Liver (tissue), 9 donors: ENCODE measurements around the gene ZNF532. TPM values are rescaled to one million over a fixed set of nuclear protein-coding genes. Genes with fewer than 3 reads are reported as not detected.

ENCODE experiments used
- DNase-seq: peaks from one replicate; pipeline ENCODE4 v3.0.0-alpha.2; 2017; ENCODE audit warnings: low spot score
- H3K27ac ChIP-seq, 2 donors: one replicate each; pipeline ENCODE4 v1.7.0; 2013; ENCODE audit warnings: inconsistent platforms in 2 of 2, low read length in 2 of 2, control low read depth in 1 of 2, low read depth in 1 of 2, mild to moderate bottlenecking in 1 of 2
- H3K27me3 ChIP-seq, 4 donors: one replicate each; pipeline versions ENCODE4 v1.6.1 to v1.7.0; 2013; ENCODE audit warnings: low read length in 3 of 4, inconsistent platforms in 1 of 4, mild to moderate bottlenecking in 1 of 4, moderate library complexity in 1 of 4; ENCODE audit not compliant: control insufficient read depth in 4 of 4, insufficient read depth in 4 of 4
- H3K36me3 ChIP-seq, 4 donors: one replicate each; pipeline versions ENCODE4 v1.6.1 to v1.7.0; 2013; ENCODE audit warnings: low read length in 3 of 4, mild to moderate bottlenecking in 3 of 4, low read depth in 1 of 4, moderate library complexity in 1 of 4; ENCODE audit not compliant: control insufficient read depth in 4 of 4, insufficient read depth in 3 of 4
- H3K4me1 ChIP-seq, 4 donors: one replicate each; pipeline versions ENCODE4 v1.6.1 to v1.7.0; 2013; ENCODE audit warnings: low read length in 3 of 4, mild to moderate bottlenecking in 3 of 4, moderate library complexity in 1 of 4; ENCODE audit not compliant: control insufficient read depth in 4 of 4, insufficient read depth in 4 of 4
- H3K4me3 ChIP-seq, 3 donors: one replicate each; pipeline versions ENCODE4 v1.6.1 to v1.7.0; 2013; ENCODE audit warnings: low read length in 3 of 3, control low read depth in 1 of 3, low read depth in 1 of 3, mild to moderate bottlenecking in 1 of 3
- H3K9ac ChIP-seq, 2 donors: one replicate each; pipeline ENCODE4 v1.7.0; 2013; ENCODE audit warnings: low read length in 2 of 2, mild to moderate bottlenecking in 2 of 2, moderate library complexity in 2 of 2, control low read depth in 1 of 2, low read depth in 1 of 2
- H3K9me3 ChIP-seq, 4 donors: one replicate each; pipeline versions ENCODE4 v1.6.1 to v1.7.0; 2013; ENCODE audit warnings: low read length in 3 of 4; ENCODE audit not compliant: control insufficient read depth in 4 of 4
- EGR1 ChIP-seq, 2 donors: IDR thresholded peaks; 2 replicates each; pipeline ENCODE4 v1.6.1; 2016 to 2018; ENCODE audit warnings: antibody characterized with exemption in 2 of 2, low read depth in 2 of 2
- FOXA1 ChIP-seq: IDR thresholded peaks from 2 replicates; pipeline ENCODE4 v1.6.1; 2016; ENCODE audit warnings: antibody characterized with exemption
- FOXA2 ChIP-seq: IDR thresholded peaks from 2 replicates; pipeline ENCODE4 v1.6.1; 2016; ENCODE audit warnings: antibody characterized with exemption
- GABPA ChIP-seq, 2 donors: IDR thresholded peaks in 1 of 2; conservative IDR thresholded peaks in 1 of 2; 2 replicates each; pipeline ENCODE4 v1.6.1; 2016; ENCODE audit warnings: antibody characterized with exemption in 2 of 2, mild to moderate bottlenecking in 1 of 2, moderate library complexity in 1 of 2
- HNF4A ChIP-seq, 2 donors: conservative IDR thresholded peaks; 2 replicates each; pipeline ENCODE4 v1.6.1; 2016; ENCODE audit warnings: antibody characterized with exemption in 2 of 2, mild to moderate bottlenecking in 2 of 2
- HNF4G ChIP-seq: IDR thresholded peaks from 2 replicates; pipeline ENCODE4 v1.6.1; 2016; ENCODE audit warnings: antibody characterized with exemption
- JUND ChIP-seq, 2 donors: IDR thresholded peaks; 2 replicates each; pipeline ENCODE4 v1.6.1; 2016; ENCODE audit warnings: antibody characterized with exemption in 2 of 2
- NR2F2 ChIP-seq: IDR thresholded peaks from 2 replicates; pipeline ENCODE4 v1.6.1; 2016; ENCODE audit warnings: antibody characterized with exemption
- RAD21 ChIP-seq, 2 donors: IDR thresholded peaks; 2 replicates each; pipeline ENCODE4 v1.6.1; 2016; ENCODE audit warnings: antibody characterized with exemption in 2 of 2, mild to moderate bottlenecking in 2 of 2
- RXRA ChIP-seq, 2 donors: IDR thresholded peaks; 2 replicates each; pipeline ENCODE4 v1.6.1; 2017 to 2018; ENCODE audit warnings: antibody characterized with exemption in 2 of 2, mild to moderate bottlenecking in 1 of 2
- SP1 ChIP-seq: IDR thresholded peaks from 2 replicates; pipeline ENCODE4 v1.6.1; 2018; ENCODE audit warnings: antibody characterized with exemption, mild to moderate bottlenecking
- TAF1 ChIP-seq: conservative IDR thresholded peaks from 2 replicates; pipeline ENCODE4 v1.6.1; 2016; ENCODE audit warnings: antibody characterized with exemption, mild to moderate bottlenecking
- YY1 ChIP-seq: IDR thresholded peaks from 2 replicates; pipeline ENCODE4 v1.6.1; 2016; ENCODE audit warnings: antibody characterized with exemption, mild to moderate bottlenecking
- WGBS: extraction: QIAGEN DNeasy Blood & Tissue Kit; methylation state at CpG from one replicate; pipeline ENCODE4 v1.1.7; 2013; 5-methylcytosine and 5-hydroxymethylcytosine counted together
- polyA plus RNA-seq, 2 donors: library from polyadenylated mRNA; stranded (reverse) in 1 of 2; unstranded in 1 of 2; fragments of 200-250 nt in 1 of 2; fragments of >200 nt in 1 of 2; fragmentation: Nextera tagmentation in 1 of 2; extraction: Ambion mirVana in 1 of 2; gene quantifications; one replicate each; pipeline versions ENCODE4 v1.2.1 to v1.2.3, GENCODE V29; 2013 to 2015
- total RNA-seq, 2 donors: library from RNA; depleted of rRNA; stranded (reverse); fragments of >200 nt; gene quantifications; one replicate each; pipeline ENCODE4 v1.2.3, GENCODE V29; 2014
- TF ChIP-seq, protein P1 (sequence below): fragments of 150-350 bp; IDR thresholded peaks from 2 replicates; pipeline ENCODE4 v1.5.1; 2017; ENCODE audit warnings: improper control_type of control experiment, low read depth, low read length; ENCODE audit not compliant: missing input control
- TF ChIP-seq, protein P2 (sequence below): IDR thresholded peaks from 2 replicates; pipeline ENCODE4 v1.6.1; 2016; ENCODE audit warnings: antibody characterized with exemption
- TF ChIP-seq, protein P3 (sequence below): IDR thresholded peaks from 2 replicates; pipeline ENCODE4 v1.6.1; 2016; ENCODE audit warnings: antibody characterized with exemption, mild to moderate bottlenecking
- TF ChIP-seq, protein P4 (sequence below): IDR thresholded peaks from 2 replicates; pipeline ENCODE4 v1.6.1; 2016; ENCODE audit warnings: antibody characterized with exemption
- TF ChIP-seq, protein P5 (sequence below): IDR thresholded peaks from 2 replicates; pipeline ENCODE4 v1.6.1; 2016; ENCODE audit warnings: antibody characterized with exemption
- donor health status: healthy.
- donor health status: healthy.
- donor health status: healthy.
- donor health status: healthy.
- donor health status: healthy.

The ZNF532 gene
- total and polyA plus RNA-seq, 4 donors, result 0.68 to 5.6 (median 2.5) TPM

DNA sequence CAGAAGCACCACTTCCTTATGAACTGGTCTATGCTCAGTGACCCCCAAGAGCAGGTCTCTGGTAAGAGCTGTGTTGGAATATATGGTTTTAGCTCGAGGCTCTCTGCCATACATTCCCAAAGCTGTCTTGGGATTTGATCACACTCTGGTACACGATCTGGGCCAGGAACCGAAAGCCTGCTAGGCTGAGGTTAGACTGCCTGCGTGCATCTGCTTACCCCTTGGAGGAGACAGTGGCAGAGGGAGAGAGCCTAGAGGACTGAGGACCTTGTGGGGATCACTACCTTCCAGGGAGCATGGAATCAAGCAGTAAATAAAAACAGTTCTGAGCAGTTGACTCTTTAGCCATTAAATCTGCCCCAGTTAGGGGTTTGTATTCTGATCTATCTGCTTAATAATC lies 63.7 kb downstream of the ZNF532 start (continued):
- TF ChIP-seq, protein P1, sequence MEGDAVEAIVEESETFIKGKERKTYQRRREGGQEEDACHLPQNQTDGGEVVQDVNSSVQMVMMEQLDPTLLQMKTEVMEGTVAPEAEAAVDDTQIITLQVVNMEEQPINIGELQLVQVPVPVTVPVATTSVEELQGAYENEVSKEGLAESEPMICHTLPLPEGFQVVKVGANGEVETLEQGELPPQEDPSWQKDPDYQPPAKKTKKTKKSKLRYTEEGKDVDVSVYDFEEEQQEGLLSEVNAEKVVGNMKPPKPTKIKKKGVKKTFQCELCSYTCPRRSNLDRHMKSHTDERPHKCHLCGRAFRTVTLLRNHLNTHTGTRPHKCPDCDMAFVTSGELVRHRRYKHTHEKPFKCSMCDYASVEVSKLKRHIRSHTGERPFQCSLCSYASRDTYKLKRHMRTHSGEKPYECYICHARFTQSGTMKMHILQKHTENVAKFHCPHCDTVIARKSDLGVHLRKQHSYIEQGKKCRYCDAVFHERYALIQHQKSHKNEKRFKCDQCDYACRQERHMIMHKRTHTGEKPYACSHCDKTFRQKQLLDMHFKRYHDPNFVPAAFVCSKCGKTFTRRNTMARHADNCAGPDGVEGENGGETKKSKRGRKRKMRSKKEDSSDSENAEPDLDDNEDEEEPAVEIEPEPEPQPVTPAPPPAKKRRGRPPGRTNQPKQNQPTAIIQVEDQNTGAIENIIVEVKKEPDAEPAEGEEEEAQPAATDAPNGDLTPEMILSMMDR, result no peak
- no peak for TF ChIP-seq EGR1 (IDR thresholded peaks at IDR 0.05; ENCODE audit: low read depth in 2 of 2)
- no peak for TF ChIP-seq HNF4G
- no peak for TF ChIP-seq FOXA1
- no peak for TF ChIP-seq HNF4A (conservative IDR thresholded peaks at IDR 0.05)
- no peak for TF ChIP-seq YY1
- no peak for TF ChIP-seq RAD21 (IDR thresholded peaks at IDR 0.05)

DNA sequence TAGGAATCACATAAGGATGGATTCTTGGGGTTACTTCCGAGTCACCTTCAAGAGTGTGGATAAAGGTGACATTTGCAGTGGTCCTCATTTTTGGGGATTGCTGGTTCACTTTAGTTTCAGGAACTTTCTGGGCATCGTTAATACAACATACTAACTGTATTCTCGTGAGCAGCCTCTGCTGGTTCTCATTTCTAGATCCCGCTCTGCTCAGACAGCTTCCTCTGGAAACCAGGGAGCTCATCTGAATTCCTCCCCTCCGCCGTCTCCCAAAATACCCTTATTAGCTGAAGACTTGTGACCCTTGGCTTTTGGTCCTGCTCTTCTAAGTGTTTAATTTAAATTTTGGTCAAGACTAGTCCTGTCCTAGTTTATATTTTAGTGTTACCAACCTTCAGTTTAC lies 64.5 kb downstream of the ZNF532 start:
- DNase-seq, result no peak
- Histone ChIP-seq H3K4me3 (no peak overlapping the region), H3K4me1 (no peaks in the 10 kb centered on the region), H3K27ac (no peak overlapping the region), H3K27me3 (no peaks in the 10 kb centered on the region), H3K9ac (no peak overlapping the region), H3K36me3 (no peaks in the 10 kb centered on the region), H3K9me3 (peaks cover 0 to 3% (median under 1%) of the 10 kb centered on the region in 4 donors)
- 83% methylated on average over 6 of the region's 6 CpGs for WGBS
- no peak for TF ChIP-seq HNF4A (conservative IDR thresholded peaks at IDR 0.05)
- no peak for TF ChIP-seq SP1
- TF ChIP-seq EGR1 (IDR thresholded peaks at IDR 0.05; ENCODE audit: low read depth in 2 of 2), result no peak
- no peak for TF ChIP-seq GABPA (IDR thresholded peaks at IDR 0.05 in 1 of 2, conservative IDR thresholded peaks at IDR 0.05 in 1 of 2)
- TF ChIP-seq, protein P2, sequence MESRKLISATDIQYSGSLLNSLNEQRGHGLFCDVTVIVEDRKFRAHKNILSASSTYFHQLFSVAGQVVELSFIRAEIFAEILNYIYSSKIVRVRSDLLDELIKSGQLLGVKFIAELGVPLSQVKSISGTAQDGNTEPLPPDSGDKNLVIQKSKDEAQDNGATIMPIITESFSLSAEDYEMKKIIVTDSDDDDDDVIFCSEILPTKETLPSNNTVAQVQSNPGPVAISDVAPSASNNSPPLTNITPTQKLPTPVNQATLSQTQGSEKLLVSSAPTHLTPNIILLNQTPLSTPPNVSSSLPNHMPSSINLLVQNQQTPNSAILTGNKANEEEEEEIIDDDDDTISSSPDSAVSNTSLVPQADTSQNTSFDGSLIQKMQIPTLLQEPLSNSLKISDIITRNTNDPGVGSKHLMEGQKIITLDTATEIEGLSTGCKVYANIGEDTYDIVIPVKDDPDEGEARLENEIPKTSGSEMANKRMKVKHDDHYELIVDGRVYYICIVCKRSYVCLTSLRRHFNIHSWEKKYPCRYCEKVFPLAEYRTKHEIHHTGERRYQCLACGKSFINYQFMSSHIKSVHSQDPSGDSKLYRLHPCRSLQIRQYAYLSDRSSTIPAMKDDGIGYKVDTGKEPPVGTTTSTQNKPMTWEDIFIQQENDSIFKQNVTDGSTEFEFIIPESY, result no peak
- no peak for TF ChIP-seq HNF4G
- TF ChIP-seq YY1, result no peak
- TF ChIP-seq, protein P3, sequence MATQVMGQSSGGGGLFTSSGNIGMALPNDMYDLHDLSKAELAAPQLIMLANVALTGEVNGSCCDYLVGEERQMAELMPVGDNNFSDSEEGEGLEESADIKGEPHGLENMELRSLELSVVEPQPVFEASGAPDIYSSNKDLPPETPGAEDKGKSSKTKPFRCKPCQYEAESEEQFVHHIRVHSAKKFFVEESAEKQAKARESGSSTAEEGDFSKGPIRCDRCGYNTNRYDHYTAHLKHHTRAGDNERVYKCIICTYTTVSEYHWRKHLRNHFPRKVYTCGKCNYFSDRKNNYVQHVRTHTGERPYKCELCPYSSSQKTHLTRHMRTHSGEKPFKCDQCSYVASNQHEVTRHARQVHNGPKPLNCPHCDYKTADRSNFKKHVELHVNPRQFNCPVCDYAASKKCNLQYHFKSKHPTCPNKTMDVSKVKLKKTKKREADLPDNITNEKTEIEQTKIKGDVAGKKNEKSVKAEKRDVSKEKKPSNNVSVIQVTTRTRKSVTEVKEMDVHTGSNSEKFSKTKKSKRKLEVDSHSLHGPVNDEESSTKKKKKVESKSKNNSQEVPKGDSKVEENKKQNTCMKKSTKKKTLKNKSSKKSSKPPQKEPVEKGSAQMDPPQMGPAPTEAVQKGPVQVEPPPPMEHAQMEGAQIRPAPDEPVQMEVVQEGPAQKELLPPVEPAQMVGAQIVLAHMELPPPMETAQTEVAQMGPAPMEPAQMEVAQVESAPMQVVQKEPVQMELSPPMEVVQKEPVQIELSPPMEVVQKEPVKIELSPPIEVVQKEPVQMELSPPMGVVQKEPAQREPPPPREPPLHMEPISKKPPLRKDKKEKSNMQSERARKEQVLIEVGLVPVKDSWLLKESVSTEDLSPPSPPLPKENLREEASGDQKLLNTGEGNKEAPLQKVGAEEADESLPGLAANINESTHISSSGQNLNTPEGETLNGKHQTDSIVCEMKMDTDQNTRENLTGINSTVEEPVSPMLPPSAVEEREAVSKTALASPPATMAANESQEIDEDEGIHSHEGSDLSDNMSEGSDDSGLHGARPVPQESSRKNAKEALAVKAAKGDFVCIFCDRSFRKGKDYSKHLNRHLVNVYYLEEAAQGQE, result no peak
- TF ChIP-seq NR2F2, result no peak
- no peak for TF ChIP-seq FOXA1
- no peak for TF ChIP-seq FOXA2
- TF ChIP-seq JUND (IDR thresholded peaks at IDR 0.05), result no peak
- no peak for TF ChIP-seq RAD21 (IDR thresholded peaks at IDR 0.05)
- TF ChIP-seq RXRA (IDR thresholded peaks at IDR 0.05), result no peak
- TF ChIP-seq TAF1, result no peak
- TF ChIP-seq, protein P1, result no peak
- TF ChIP-seq, protein P4, sequence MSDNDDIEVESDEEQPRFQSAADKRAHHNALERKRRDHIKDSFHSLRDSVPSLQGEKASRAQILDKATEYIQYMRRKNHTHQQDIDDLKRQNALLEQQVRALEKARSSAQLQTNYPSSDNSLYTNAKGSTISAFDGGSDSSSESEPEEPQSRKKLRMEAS, result no peak
- TF ChIP-seq, protein P5, sequence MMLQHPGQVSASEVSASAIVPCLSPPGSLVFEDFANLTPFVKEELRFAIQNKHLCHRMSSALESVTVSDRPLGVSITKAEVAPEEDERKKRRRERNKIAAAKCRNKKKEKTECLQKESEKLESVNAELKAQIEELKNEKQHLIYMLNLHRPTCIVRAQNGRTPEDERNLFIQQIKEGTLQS, result no peak
